Measurements from ENCODE around the gene SLC16A12. TPM values are rescaled to one million over a fixed set of nuclear protein-coding genes. Genes with fewer than 3 reads are reported as not detected.
A peak's percentile ranks its signal among the peaks of the same experiment; 100 is the strongest.

The SLC16A12 gene
- total and polyA plus RNA-seq, 2 of the 13 experiments (the other 11 are each of a cell fraction or from before 2014, with no cell fraction given), result 0.02 TPM; not detected in 1

- TF ChIP-seq AKNA (CRISPR knock-in tag; IDR thresholded peaks at IDR 0.05; ENCODE audit: borderline replicate concordance) (no peak; the same call in 1 of the 2 replicates), YY1 (IDR thresholded peaks at IDR 0.05; ENCODE audit: insufficient read depth, insufficient replicate concordance, low read depth, low read length) (peak; percentile 24), SMARCC2 (IDR thresholded peaks at IDR 0.05) (no peak), RBM39 (IDR thresholded peaks at IDR 0.05; ENCODE audit: low read depth, low read length, poor library complexity, severe bottlenecking) (no peak), ZNF180 (CRISPR knock-in tag; IDR thresholded peaks at IDR 0.05; ENCODE audit: borderline replicate concordance, low read depth) (no peak), CHD4 (IDR thresholded peaks at IDR 0.05; ENCODE audit: borderline replicate concordance, low read length) (no peak), ARNT (IDR thresholded peaks at IDR 0.05) (no peak), ZNF564 (CRISPR knock-in tag; IDR thresholded peaks at IDR 0.05) (0 out of 2 replicates have a peak, but pooled peaks have one; percentile 20), PCBP2 (optimal IDR thresholded peaks at IDR 0.05; ENCODE audit: low read depth, low read length, poor library complexity, severe bottlenecking) (no peak), CBX1 (IDR thresholded peaks at IDR 0.05; ENCODE audit: low read depth) (no peak), THAP9 (CRISPR knock-in tag; IDR thresholded peaks at IDR 0.05; ENCODE audit: borderline replicate concordance) (peak; percentile 90; the same call in 1 of the 2 replicates), SNAPC2 (CRISPR knock-in tag; IDR thresholded peaks at IDR 0.05) (0 out of 2 replicates have a peak, but pooled peaks have one; percentile 36), ZNF503 (CRISPR knock-in tag; IDR thresholded peaks at IDR 0.05) (no peak), KDM1A (CRISPR knock-in tag; IDR thresholded peaks at IDR 0.05) (no peak), MIXL1 (CRISPR knock-in tag; IDR thresholded peaks at IDR 0.05) (no peak), ZNF816 (CRISPR knock-in tag; IDR thresholded peaks at IDR 0.05; ENCODE audit: borderline replicate concordance) (no peak), XRCC5 (optimal IDR thresholded peaks at IDR 0.05; ENCODE audit: low read length) (no peak), PPARG (CRISPR knock-in tag; conservative IDR thresholded peaks at IDR 0.05) (no peak)
These were observed 120.2 kb downstream of the SLC16A12 start (continued) for GRCh38 chr10:89414879-89415821.
